Loucy (cell line): Measurements from ENCODE around the gene ASTN2.

Source experiments
- H2AFZ ChIP-seq: fragments of 200-600 bp; sonication (generic); 2 replicates; pipeline ENCODE4 v1.6.0; 2016; ENCODE audit warnings: antibody characterized with exemption, mild to moderate bottlenecking, low read length, moderate library complexity
- H3F3A ChIP-seq: fragments of 200-600 bp; 2 replicates; pipeline ENCODE4 v1.6.0; 2016; ENCODE audit warnings: antibody characterized with exemption, low read depth, mild to moderate bottlenecking
- H3K27me3 ChIP-seq: fragments of 200-600 bp; sonication (generic); 2 replicates; pipeline ENCODE4 v1.6.1; 2014; ENCODE audit warnings: low read length, mild to moderate bottlenecking; ENCODE audit not compliant: insufficient read depth, poor library complexity, severe bottlenecking
- H3K36me3 ChIP-seq: fragments of 200-600 bp; sonication (generic); 2 replicates; pipeline ENCODE4 v1.6.1; 2016; ENCODE audit warnings: low read length; ENCODE audit not compliant: insufficient read depth
- H3K4me1 ChIP-seq: fragments of 200-600 bp; sonication (generic); 2 replicates; pipeline ENCODE4 v1.5.1; 2014; ENCODE audit warnings: low read length, mild to moderate bottlenecking; ENCODE audit not compliant: insufficient read depth, poor library complexity, severe bottlenecking
- H3K4me2 ChIP-seq: fragments of 200-600 bp; sonication (generic); 2 replicates; pipeline ENCODE4 v1.6.0; 2014; ENCODE audit warnings: antibody characterized with exemption, low read length, low read depth, mild to moderate bottlenecking; ENCODE audit not compliant: poor library complexity, severe bottlenecking
- H3K4me3 ChIP-seq: fragments of 200-600 bp; sonication (generic); 2 replicates; pipeline ENCODE4 v1.5.1; 2014; ENCODE audit warnings: low read length, mild to moderate bottlenecking, mixed read lengths; ENCODE audit not compliant: poor library complexity, severe bottlenecking
- H3K79me2 ChIP-seq: fragments of 200-600 bp; sonication (generic); 2 replicates; pipeline ENCODE4 v1.6.1; 2014; ENCODE audit warnings: low read length; ENCODE audit not compliant: insufficient read depth
- H3K9ac ChIP-seq: fragments of 200-600 bp; sonication (generic); 2 replicates; pipeline ENCODE4 v1.6.0; 2014; ENCODE audit warnings: mild to moderate bottlenecking, low read depth, low read length, moderate library complexity; ENCODE audit not compliant: poor library complexity, severe bottlenecking
- H3K9me2 ChIP-seq: fragments of 200-600 bp; sonication (generic); replicated peaks from 2 replicates; pipeline ENCODE4 v1.6.1; 2016; ENCODE audit warnings: low read depth, low read length, mixed read lengths
- H3K9me3 ChIP-seq: fragments of 200-600 bp; sonication (generic); 2 replicates; pipeline ENCODE4 v1.6.1; 2014; ENCODE audit warnings: mild to moderate bottlenecking, antibody characterized with exemption, low read length, low read depth; ENCODE audit not compliant: insufficient read depth
- H4K20me1 ChIP-seq: fragments of 200-600 bp; sonication (generic); 2 replicates; pipeline ENCODE4 v1.6.0; 2014; ENCODE audit warnings: antibody characterized with exemption, low read length, mild to moderate bottlenecking; ENCODE audit not compliant: insufficient read depth, poor library complexity, severe bottlenecking
- EZH2phosphoT487 ChIP-seq: fragments of 200-600 bp; IDR thresholded peaks from 2 replicates; pipeline ENCODE4 v1.6.1; 2018; ENCODE audit warnings: antibody characterized with exemption, mild to moderate bottlenecking, moderate library complexity, borderline replicate concordance
- TF ChIP-seq, protein P1 (sequence below): fragments of 200-600 bp; sonication (generic); conservative IDR thresholded peaks from 2 replicates; pipeline ENCODE4 v1.5.1; 2014; ENCODE audit warnings: mild to moderate bottlenecking, antibody characterized with exemption, low read length

The ASTN2 gene

DNA sequence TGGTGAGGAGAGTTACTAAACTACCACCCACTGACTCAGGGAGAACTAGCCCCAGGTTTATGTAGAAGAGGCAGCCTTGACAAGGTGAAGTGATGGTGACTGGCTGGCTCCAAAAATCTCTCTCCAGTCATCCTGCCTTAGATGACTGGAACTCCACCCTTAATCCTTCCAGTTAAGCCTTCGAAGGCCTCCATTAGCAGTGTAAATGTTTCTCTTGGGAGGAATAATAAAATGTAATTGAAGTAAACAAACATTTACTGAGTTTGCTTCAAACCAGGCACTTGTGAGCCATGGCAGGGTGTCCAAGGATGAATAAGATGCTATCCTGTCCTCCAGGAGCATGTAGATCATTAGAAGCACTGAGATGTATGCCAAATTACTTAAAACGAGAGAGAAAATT lies 35.5 kb downstream of the ASTN2 start:
- Histone ChIP-seq H3K36me3 (no peaks in the 10 kb centered on the region), H3K79me2 (no peaks in the 10 kb centered on the region), H2AFZ (no peak overlapping the region), H3K9me3 (no peaks in the 10 kb centered on the region), H3K4me2 (no peak overlapping the region), H3K4me1 (no peaks in the 10 kb centered on the region), H3F3A (no peaks in the 10 kb centered on the region), H3K9me2 (no peaks in the 10 kb centered on the region), H3K27me3 (no peaks in the 10 kb centered on the region), H4K20me1 (no peaks in the 10 kb centered on the region), H3K4me3 (no peak overlapping the region), H3K9ac (no peak overlapping the region)
- TF ChIP-seq EZH2phosphoT487: no peak
- TF ChIP-seq, protein P1, sequence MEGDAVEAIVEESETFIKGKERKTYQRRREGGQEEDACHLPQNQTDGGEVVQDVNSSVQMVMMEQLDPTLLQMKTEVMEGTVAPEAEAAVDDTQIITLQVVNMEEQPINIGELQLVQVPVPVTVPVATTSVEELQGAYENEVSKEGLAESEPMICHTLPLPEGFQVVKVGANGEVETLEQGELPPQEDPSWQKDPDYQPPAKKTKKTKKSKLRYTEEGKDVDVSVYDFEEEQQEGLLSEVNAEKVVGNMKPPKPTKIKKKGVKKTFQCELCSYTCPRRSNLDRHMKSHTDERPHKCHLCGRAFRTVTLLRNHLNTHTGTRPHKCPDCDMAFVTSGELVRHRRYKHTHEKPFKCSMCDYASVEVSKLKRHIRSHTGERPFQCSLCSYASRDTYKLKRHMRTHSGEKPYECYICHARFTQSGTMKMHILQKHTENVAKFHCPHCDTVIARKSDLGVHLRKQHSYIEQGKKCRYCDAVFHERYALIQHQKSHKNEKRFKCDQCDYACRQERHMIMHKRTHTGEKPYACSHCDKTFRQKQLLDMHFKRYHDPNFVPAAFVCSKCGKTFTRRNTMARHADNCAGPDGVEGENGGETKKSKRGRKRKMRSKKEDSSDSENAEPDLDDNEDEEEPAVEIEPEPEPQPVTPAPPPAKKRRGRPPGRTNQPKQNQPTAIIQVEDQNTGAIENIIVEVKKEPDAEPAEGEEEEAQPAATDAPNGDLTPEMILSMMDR: no peak

- no peaks in the 10 kb centered on the region for H3K27me3 ChIP-seq
- no peak overlapping the region for H2AFZ ChIP-seq
- H3K9me3 ChIP-seq: no peaks in the 10 kb centered on the region
- no peaks in the 10 kb centered on the region for H3K9me2 ChIP-seq
- H3K4me2 ChIP-seq: no peak overlapping the region
- no peak for TF ChIP-seq EZH2phosphoT487
- TF ChIP-seq, protein P1: no peak
- no peaks in the 10 kb centered on the region for H4K20me1 ChIP-seq
- no peak overlapping the region for H3K9ac ChIP-seq
- no peak overlapping the region for H3K4me3 ChIP-seq
- no peaks in the 10 kb centered on the region for H3K36me3 ChIP-seq
- H3K4me1 ChIP-seq: no peaks in the 10 kb centered on the region
- H3F3A ChIP-seq: no peaks in the 10 kb centered on the region
- H3K79me2 ChIP-seq: no peaks in the 10 kb centered on the region
Observed at GRCh38 chr9:117377046-117377445, 37.8 kb downstream of the ASTN2 start.

- H3K79me2 ChIP-seq: no peaks in the 10 kb centered on the region
- no peaks in the 10 kb centered on the region for H3K36me3 ChIP-seq
- TF ChIP-seq, protein P1: no peak
- no peak for TF ChIP-seq EZH2phosphoT487
- no peaks in the 10 kb centered on the region for H3K9me3 ChIP-seq
- no peak overlapping the region for H3K9ac ChIP-seq
- no peaks in the 10 kb centered on the region for H3F3A ChIP-seq
- no peaks in the 10 kb centered on the region for H3K27me3 ChIP-seq
- no peak overlapping the region for H2AFZ ChIP-seq
- no peak overlapping the region for H3K4me3 ChIP-seq
- H3K4me1 ChIP-seq: no peaks in the 10 kb centered on the region
- H3K9me2 ChIP-seq: no peaks in the 10 kb centered on the region
- no peaks in the 10 kb centered on the region for H4K20me1 ChIP-seq
- no peak overlapping the region for H3K4me2 ChIP-seq
Observed at GRCh38 chr9:117375956-117376355, 38.9 kb downstream of the ASTN2 start.
